Trophoblast cell (in vitro differentiated cells and primary cell): ENCODE data around the gene ANKEF1.

ENCODE experiments used
- DNase-seq, 2 donors: peaks; one replicate each; pipeline ENCODE4 v3.0.0-alpha.2; 2016
- H2AFZ ChIP-seq: 2 replicates; pipeline ENCODE4 v1.6.1; 2013; ENCODE audit warnings: low read length, moderate library complexity, mild to moderate bottlenecking; ENCODE audit not compliant: insufficient read depth, poor library complexity
- H2AK5ac ChIP-seq: 2 replicates; pipeline ENCODE4 v1.6.1; 2013; ENCODE audit warnings: mild to moderate bottlenecking, low read length
- H2BK120ac ChIP-seq: 2 replicates; pipeline ENCODE4 v1.6.1; 2013; ENCODE audit warnings: low read length, mild to moderate bottlenecking, moderate library complexity; ENCODE audit not compliant: insufficient read depth, poor library complexity
- H2BK12ac ChIP-seq: 2 replicates; pipeline ENCODE4 v1.6.1; 2013; ENCODE audit warnings: mild to moderate bottlenecking, low read length, moderate library complexity
- H2BK5ac ChIP-seq: 2 replicates; pipeline ENCODE4 v1.6.1; 2013; ENCODE audit warnings: low read length, low read depth, moderate library complexity, mild to moderate bottlenecking; ENCODE audit not compliant: poor library complexity
- H3K14ac ChIP-seq: 2 replicates; pipeline ENCODE4 v1.6.1; 2013; ENCODE audit warnings: mild to moderate bottlenecking, low read length
- H3K18ac ChIP-seq: 2 replicates; pipeline ENCODE4 v1.6.1; 2013; ENCODE audit warnings: mild to moderate bottlenecking, low read length
- H3K23ac ChIP-seq: 2 replicates; pipeline ENCODE4 v1.6.1; 2013; ENCODE audit warnings: low read length
- H3K27ac ChIP-seq: 2 replicates; pipeline ENCODE4 v1.5.1; 2013; ENCODE audit warnings: low read depth, mild to moderate bottlenecking, inconsistent platforms, low read length, moderate library complexity
- H3K27me3 ChIP-seq: 2 replicates; pipeline ENCODE4 v1.6.1; 2013; ENCODE audit warnings: inconsistent platforms, mild to moderate bottlenecking, low read length, moderate library complexity; ENCODE audit not compliant: insufficient read depth
- H3K36me3 ChIP-seq, 2 experiments: 1 replicate in 1 of 2; 2 replicates in 1 of 2; pipeline ENCODE4 v1.6.1; 2013; ENCODE audit warnings: low read length in 2 of 2, mild to moderate bottlenecking in 2 of 2, moderate library complexity in 1 of 2; ENCODE audit not compliant: insufficient read depth in 2 of 2, control insufficient read depth in 1 of 2
- H3K4ac ChIP-seq: 2 replicates; pipeline ENCODE4 v1.6.1; 2013; ENCODE audit warnings: low read depth, mild to moderate bottlenecking, low read length, moderate library complexity
- H3K4me1 ChIP-seq, 2 experiments: 1 replicate in 1 of 2; 2 replicates in 1 of 2; pipeline ENCODE4 v1.6.1; 2013; ENCODE audit warnings: low read length in 2 of 2, mild to moderate bottlenecking in 2 of 2, moderate library complexity in 1 of 2; ENCODE audit not compliant: insufficient read depth in 2 of 2, control insufficient read depth in 1 of 2
- H3K4me2 ChIP-seq: 2 replicates; pipeline ENCODE4 v1.6.1; 2013; ENCODE audit warnings: inconsistent platforms, mild to moderate bottlenecking, low read length, moderate library complexity
- H3K4me3 ChIP-seq: 2 replicates; pipeline ENCODE4 v1.5.1; 2013; ENCODE audit warnings: mild to moderate bottlenecking, low read depth, low read length, inconsistent platforms
- H3K79me1 ChIP-seq: one replicate; pipeline ENCODE4 v1.6.1; 2013; ENCODE audit warnings: low read length
- H3K79me2 ChIP-seq: 2 replicates; pipeline ENCODE4 v1.6.1; 2013; ENCODE audit warnings: low read length, mild to moderate bottlenecking; ENCODE audit not compliant: control insufficient read depth, insufficient read depth, poor library complexity
- H3K9ac ChIP-seq: 2 replicates; pipeline ENCODE4 v1.6.1; 2013; ENCODE audit warnings: mild to moderate bottlenecking, low read length
- H3K9me3 ChIP-seq: 2 replicates; pipeline ENCODE4 v1.6.1; 2013; ENCODE audit warnings: low read depth, mild to moderate bottlenecking, control low read depth, inconsistent platforms, low read length; ENCODE audit not compliant: insufficient read depth
- H4K12ac ChIP-seq: 2 replicates; pipeline ENCODE4 v1.6.1; 2013; ENCODE audit warnings: low read depth, mild to moderate bottlenecking, low read length, moderate library complexity
- H4K8ac ChIP-seq: 2 replicates; pipeline ENCODE4 v1.6.1; 2013; ENCODE audit warnings: low read depth, mild to moderate bottlenecking, low read length, moderate library complexity
- H4K91ac ChIP-seq: one replicate; pipeline ENCODE4 v1.6.1; 2013; ENCODE audit warnings: low read depth, mild to moderate bottlenecking, low read length, moderate library complexity
- WGBS: extraction: QIAGEN DNeasy Blood & Tissue Kit; methylation state at CpG from one replicate; pipeline ENCODE4 v1.1.7; 2013; ENCODE audit warnings: missing lambda C conversion rate; ENCODE audit not compliant: insufficient read length, insufficient coverage; ENCODE audit errors: extremely low coverage; 5-methylcytosine and 5-hydroxymethylcytosine counted together

ANKEF1 gene

GRCh38 chr20:10090588-10091166, 55.9 kb downstream of the ANKEF1 start:
- no peak overlapping the region for H3K9ac ChIP-seq
- no peak overlapping the region for H4K91ac ChIP-seq
- H3K27me3 ChIP-seq = no peaks in the 10 kb centered on the region
- no peaks in the 10 kb centered on the region for H3K36me3 ChIP-seq
- no peak overlapping the region for H3K4ac ChIP-seq
- H3K9me3 ChIP-seq = no peaks in the 10 kb centered on the region
- no peak overlapping the region for H3K18ac ChIP-seq
- no peak overlapping the region for H2AFZ ChIP-seq
- no peak overlapping the region for H2BK12ac ChIP-seq
- no CpG with 5 or more reads among the region's 2 CpGs for WGBS
- no peaks in the 10 kb centered on the region for H3K79me1 ChIP-seq
- H3K23ac ChIP-seq = no peak overlapping the region
- H3K4me2 ChIP-seq = no peak overlapping the region
- H3K14ac ChIP-seq = no peak overlapping the region
- H3K27ac ChIP-seq = no peak overlapping the region
- no peak overlapping the region for H4K12ac ChIP-seq
- no peak overlapping the region for H3K4me3 ChIP-seq
- no peak overlapping the region for H4K8ac ChIP-seq
- no peak overlapping the region for H2BK120ac ChIP-seq
- H3K79me2 ChIP-seq = no peaks in the 10 kb centered on the region
- H3K4me1 ChIP-seq = peaks cover 0 to 5% of the 10 kb centered on the region in 2 experiments
- peak; percentile 16 to 63 for DNase-seq
- H2AK5ac ChIP-seq = no peak overlapping the region
- H2BK5ac ChIP-seq = no peak overlapping the region

- H2BK12ac ChIP-seq = no peak overlapping the region
- H3K9ac ChIP-seq = no peak overlapping the region
- H3K4me1 ChIP-seq = peaks cover 0 to 5% of the 10 kb centered on the region in 2 experiments
- no peak overlapping the region for H3K14ac ChIP-seq
- H3K23ac ChIP-seq = no peak overlapping the region
- H4K8ac ChIP-seq = no peak overlapping the region
- no peak overlapping the region for H3K4ac ChIP-seq
- no peak overlapping the region for H3K27ac ChIP-seq
- H3K4me3 ChIP-seq = no peak overlapping the region
- H3K18ac ChIP-seq = no peak overlapping the region
- no peaks in the 10 kb centered on the region for H3K79me1 ChIP-seq
- H2BK5ac ChIP-seq = no peak overlapping the region
- H3K9me3 ChIP-seq = no peaks in the 10 kb centered on the region
- no peak overlapping the region for H2AK5ac ChIP-seq
- peak in 1 of 2 donors; percentile 7 for DNase-seq
- no peaks in the 10 kb centered on the region for H3K27me3 ChIP-seq
- no peak overlapping the region for H2BK120ac ChIP-seq
- H3K79me2 ChIP-seq = no peaks in the 10 kb centered on the region
- no peaks in the 10 kb centered on the region for H3K36me3 ChIP-seq
- H3K4me2 ChIP-seq = peak overlapping the region; percentile 16
- WGBS = no CpG with 5 or more reads among the region's 2 CpGs
- H2AFZ ChIP-seq = no peak overlapping the region
- H4K91ac ChIP-seq = no peak overlapping the region
- H4K12ac ChIP-seq = no peak overlapping the region
Observed at GRCh38 chr20:10093087-10093591, 58.4 kb downstream of the ANKEF1 start.

- Histone ChIP-seq H3K23ac (no peak overlapping the region), H2BK5ac (no peak overlapping the region), H3K9me3 (no peaks in the 10 kb centered on the region), H3K18ac (no peak overlapping the region), H3K79me1 (no peaks in the 10 kb centered on the region), H2BK120ac (no peak overlapping the region), H3K79me2 (no peaks in the 10 kb centered on the region), H2BK12ac (no peak overlapping the region), H3K4me1 (peaks cover 0 to 4% of the 10 kb centered on the region in 2 experiments), H4K12ac (no peak overlapping the region), H3K4ac (no peak overlapping the region), H3K36me3 (no peaks in the 10 kb centered on the region), H2AK5ac (no peak overlapping the region), H3K4me2 (no peak overlapping the region), H4K91ac (no peak overlapping the region), H3K9ac (no peak overlapping the region), H3K4me3 (no peak overlapping the region), H2AFZ (no peak overlapping the region), H4K8ac (no peak overlapping the region), H3K27me3 (no peaks in the 10 kb centered on the region), H3K14ac (no peak overlapping the region), H3K27ac (no peak overlapping the region)
- no peak for DNase-seq
- no CpG with 5 or more reads among the region's 5 CpGs for WGBS
Observed at GRCh38 chr20:10094566-10095173, 59.9 kb downstream of the ANKEF1 start.

DNA sequence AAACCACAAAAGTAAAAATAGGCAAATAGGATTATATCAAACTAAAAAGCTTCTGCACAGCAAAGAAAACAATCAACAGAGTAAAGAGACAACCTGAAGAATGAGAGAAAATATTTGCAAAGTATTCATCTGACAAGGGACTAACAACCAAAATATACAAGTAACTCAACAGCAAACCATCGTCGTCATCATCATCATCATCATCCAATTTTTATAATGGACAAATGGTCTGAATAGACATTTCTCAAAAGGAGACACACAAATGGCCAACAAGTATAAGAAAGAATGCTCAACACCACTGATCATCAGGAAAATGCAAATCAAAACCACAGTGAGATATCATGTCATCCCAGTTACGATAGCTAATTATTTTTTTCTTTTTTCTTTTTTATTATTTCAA, 62.0 kb downstream of the ANKEF1 start:
- Histone ChIP-seq H2AK5ac (no peak overlapping the region), H3K79me2 (no peaks in the 10 kb centered on the region), H4K12ac (no peak overlapping the region), H3K36me3 (no peaks in the 10 kb centered on the region), H3K27me3 (no peaks in the 10 kb centered on the region), H3K9me3 (no peaks in the 10 kb centered on the region), H3K79me1 (no peaks in the 10 kb centered on the region), H3K4ac (no peak overlapping the region), H4K8ac (no peak overlapping the region), H3K4me3 (no peak overlapping the region), H3K4me1 (peaks cover 0 to 2% of the 10 kb centered on the region in 2 experiments), H2BK120ac (no peak overlapping the region), H3K23ac (no peak overlapping the region), H2BK12ac (no peak overlapping the region), H4K91ac (no peak overlapping the region), H3K18ac (no peak overlapping the region), H3K9ac (no peak overlapping the region), H3K27ac (no peak overlapping the region), H3K4me2 (no peak overlapping the region), H2BK5ac (no peak overlapping the region), H2AFZ (no peak overlapping the region), H3K14ac (no peak overlapping the region)
- no CpG with 5 or more reads among the region's 3 CpGs for WGBS
- no peak for DNase-seq
